HG03354 (cell line): ENCODE measurements around the gene TAS2R60.

ENCODE experiments used
- ATAC-seq: cut with Tn5 transposase; IDR thresholded peaks from one replicate; pipeline ENCODE4 v1.9.1; 2021; ENCODE audit warnings: mild to moderate bottlenecking; ENCODE audit not compliant: unreplicated experiment, poor library complexity, severe bottlenecking

TAS2R60 gene

DNA sequence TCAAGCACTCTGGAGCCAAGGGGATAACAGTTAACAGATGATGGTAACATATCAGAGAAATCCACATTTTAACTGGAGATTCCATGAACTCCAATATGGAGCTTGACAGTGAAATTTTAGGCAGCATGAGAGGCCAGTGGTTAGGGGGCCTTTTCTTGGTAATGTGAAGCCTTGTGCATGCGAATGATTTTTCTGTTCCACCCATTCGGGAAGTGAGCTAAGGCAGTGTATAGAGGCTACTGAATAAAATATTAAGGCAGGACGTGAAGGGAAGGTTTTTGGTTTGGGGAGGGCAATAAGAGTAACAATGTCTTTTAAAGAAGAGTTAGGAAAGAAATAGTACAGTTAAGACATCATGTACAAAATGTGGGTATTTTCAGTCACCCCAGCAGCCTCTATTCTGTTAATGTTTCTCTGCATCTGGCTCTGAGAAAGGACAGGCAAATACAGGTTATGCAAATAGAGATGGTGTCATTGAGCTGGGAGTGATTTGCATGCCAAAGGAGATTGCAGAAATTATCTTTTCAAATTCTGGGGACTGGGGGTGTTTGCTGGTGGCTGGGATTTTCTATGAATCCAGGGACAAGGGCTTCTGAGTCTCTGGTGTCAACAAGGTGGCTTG is 6.8 kb upstream of the TAS2R60 start:
- peak; percentile 99 for ATAC-seq

DNA sequence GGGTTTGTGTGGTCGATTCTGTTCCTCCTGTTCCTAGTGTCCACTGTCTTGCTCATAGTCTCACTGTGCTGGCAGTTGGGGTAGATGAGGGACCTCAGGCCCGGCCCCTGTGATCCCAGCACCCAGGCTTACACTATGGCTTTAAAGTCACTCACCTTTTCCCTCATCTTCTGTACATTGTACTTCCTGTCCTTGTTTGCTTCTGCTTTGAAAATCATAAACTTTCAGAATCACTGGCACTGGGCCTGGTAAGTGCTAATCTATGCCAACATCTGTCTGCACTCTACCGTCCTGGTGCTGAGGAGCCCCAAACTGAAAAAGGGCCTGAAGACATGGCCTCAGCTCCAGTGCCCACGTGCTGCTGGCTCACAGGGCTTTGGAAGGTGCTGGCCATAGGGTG is 5.7 kb upstream of the TAS2R60 start:
- ATAC-seq = peak; percentile 45

DNA sequence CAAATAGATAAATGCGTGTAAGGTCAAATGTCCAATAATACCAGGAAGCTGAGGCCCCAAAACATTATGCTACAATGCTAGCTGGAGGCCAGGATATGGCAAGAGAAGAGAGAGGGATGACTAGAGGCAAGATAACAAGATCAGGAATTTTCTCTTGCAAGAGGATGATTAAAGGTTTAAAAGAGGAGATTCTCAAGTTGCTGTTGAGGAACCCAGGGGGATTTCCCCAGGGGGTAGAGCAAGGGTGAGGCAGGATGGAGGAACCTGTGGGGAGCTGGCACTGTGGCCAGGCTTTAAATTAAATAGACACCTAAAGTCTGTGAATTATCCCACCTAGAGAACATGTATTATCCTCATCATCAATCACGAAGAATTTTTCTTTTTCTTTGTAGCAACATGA is 3.4 kb upstream of the TAS2R60 start:
- no peak for ATAC-seq

DNA sequence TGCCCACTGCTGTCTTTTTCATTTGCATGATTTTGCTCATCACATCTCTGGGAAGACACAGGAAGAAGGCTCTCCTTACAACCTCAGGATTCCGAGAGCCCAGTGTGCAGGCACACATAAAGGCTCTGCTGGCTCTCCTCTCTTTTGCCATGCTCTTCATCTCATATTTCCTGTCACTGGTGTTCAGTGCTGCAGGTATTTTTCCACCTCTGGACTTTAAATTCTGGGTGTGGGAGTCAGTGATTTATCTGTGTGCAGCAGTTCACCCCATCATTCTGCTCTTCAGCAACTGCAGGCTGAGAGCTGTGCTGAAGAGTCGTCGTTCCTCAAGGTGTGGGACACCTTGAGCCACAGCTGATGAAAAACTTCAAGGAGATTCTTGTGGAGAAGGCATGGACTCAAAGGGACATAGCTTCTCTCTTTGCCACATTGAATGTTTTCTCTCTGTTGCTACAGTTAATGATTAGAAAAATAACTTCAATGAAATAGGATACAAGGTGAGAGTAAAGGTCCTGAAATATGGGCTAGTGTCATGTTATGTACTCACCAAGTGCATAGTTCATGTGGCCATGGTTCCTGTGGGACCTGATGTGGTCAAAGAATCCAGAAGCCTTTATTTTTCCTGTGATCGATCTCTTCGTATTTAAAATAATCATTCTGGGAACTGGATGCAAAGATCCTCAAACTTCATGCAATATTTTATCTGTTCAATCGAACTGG is 970 bp downstream of the TAS2R60 start:
- no peak for ATAC-seq

DNA sequence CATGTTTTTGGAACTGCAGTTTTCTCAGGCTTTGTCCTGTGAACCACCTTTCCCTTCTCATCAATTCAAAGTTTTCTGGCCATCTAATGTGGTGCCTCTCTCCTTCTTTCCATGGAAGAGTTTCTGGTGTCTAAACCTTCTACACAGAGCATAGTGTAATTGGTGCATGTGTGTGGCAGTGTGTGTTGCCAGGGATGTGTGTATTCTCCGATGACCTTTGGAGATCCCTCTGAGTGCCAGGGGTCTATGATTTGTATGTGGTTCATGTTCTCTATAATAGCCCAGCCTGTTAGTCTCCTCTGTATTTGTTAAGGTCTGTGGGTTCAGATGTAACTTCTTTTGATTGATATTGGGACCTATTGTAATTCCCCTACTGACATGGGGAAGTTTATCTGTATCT is 1.5 kb downstream of the TAS2R60 start:
- ATAC-seq = no peak

DNA sequence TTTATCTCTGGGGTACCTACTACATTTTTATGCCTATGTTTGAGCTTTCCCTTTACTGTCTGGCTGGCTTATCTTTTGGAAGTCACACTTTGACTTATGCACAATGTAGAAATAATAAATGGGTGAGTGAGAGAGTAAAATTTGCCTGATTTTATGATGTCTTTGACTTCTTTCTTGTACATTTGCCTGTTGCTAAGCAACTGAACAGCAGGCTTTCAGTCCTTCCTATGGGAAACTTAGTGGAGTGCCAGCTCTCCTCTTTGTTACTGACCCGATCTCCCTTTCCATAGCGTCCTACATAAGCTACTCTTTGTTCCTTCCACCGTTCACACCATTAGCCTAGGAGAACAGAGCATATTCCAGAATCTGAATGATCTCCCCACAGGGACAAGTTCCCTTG is 4.2 kb downstream of the TAS2R60 start:
- no peak for ATAC-seq

DNA sequence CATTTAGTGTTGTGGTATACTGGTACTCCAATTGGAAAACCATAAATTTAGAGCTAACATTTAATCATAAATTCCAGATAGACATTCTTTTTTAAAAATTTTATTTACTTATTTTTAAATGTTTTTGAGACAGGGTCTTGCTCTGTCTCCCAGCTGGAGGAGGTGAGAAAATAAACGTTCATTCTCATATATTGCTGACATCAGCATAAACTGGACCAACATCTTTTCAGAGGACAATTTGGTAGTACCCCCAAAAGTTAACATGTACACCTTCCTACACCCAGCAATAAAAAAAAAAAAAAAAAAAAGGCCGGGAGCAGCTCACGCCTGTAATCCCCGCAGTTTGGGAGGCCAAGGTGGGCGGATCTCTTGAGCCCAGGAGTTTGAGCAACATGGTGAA is 5.2 kb downstream of the TAS2R60 start:
- no peak for ATAC-seq

DNA sequence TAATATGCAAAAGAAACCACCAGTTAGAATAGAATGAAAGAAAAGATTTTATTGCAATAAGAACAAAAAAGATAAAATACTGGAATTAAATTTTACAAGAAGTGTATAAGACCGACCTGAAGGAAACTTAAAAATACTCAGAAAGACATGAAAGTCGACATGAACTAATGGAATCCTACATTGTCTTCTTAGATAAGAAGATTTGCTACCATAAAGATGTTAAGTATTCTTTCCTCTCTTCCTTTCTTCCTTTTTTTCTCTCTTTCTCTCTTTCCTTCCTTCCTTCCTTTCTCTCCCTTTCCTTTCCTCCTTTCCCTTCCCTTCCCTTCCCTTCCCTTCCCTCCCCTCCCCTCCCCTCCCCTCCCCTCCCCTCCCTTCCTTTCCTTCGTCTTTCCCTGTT is 6.5 kb downstream of the TAS2R60 start:
- no peak for ATAC-seq

DNA sequence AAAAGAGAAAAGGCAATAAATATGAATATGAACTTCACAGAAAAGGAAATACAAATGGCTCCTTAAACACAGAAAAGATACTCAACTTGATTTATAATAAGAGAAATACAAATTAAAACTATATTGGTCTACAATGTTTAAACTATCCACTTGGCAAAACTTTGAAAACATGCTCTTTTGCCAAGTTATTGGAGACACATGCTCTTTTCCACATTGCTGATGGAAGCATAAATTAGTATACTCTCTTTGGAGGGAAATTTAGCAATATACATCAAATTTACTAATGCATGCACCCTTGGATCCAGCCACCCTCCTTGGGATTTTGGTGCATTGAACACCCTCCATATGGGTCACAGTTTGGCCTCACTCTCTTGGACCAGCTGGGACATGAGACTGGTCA is 7.9 kb downstream of the TAS2R60 start:
- ATAC-seq = no peak

DNA sequence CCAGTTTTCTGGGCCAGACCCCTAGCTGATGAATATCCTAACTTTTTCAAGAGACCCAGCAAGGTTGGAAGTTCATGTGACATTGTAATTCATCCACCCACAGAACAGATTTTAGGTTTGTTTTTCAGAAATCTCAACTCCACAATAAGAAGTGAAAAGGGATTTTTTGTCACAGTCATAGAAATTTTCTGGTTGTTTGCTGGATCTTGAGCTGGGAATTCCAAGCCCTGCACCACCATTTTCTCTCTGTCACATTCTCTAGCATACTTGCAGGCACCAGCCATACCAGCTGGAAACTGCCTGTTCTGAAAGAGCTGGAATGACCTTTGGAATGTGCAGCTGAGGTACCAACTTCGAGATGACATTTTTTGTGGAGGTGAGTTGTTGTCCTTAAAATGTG is 8.5 kb downstream of the TAS2R60 start:
- ATAC-seq = no peak

DNA sequence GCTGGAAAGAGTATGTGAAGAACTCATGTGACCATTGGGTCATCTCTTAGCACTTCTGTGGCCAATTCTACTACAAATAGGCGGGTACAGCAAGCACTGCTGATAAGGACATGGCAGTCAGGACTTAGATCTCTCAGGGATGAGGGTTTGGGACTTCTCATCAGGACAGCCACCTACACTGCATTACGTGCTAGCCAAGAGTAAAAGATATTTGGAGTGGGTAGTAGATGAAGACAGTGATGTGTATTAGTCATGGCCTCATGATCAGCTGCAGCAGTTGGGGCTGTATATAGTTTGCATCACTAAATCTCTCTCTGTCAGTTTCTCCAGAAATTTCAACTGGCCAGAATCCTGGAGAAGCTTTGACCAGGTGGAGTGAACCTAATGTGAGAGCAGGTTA is 9.2 kb downstream of the TAS2R60 start:
- no peak for ATAC-seq

DNA sequence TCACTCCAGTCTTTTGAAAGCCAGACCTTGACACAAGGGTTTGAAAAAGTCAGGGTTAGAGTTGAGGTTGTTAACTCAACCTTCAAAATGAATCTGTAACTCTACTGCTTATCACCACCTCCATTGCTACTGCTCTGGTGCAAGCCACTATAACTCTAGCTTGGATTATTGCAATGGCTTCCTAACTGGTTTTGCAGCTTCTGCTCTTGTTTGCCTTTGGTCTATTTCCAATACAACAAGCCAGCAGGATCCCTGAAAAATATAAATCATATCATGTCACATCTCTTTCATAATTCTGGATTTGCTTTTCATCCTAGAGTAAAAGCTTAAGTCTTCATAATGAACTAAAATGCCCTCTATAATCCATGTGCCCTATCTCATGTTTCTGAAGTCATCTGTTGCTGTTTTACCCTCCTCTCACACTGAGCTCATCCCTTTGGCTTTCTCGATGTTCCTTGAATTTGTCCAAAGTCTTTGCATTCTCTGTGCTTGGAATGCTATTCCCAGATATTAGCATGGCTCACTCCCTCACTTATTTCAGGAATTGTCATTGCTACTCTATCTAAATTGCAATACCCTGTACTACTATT is 10.9 kb downstream of the TAS2R60 start:
- no peak for ATAC-seq

DNA sequence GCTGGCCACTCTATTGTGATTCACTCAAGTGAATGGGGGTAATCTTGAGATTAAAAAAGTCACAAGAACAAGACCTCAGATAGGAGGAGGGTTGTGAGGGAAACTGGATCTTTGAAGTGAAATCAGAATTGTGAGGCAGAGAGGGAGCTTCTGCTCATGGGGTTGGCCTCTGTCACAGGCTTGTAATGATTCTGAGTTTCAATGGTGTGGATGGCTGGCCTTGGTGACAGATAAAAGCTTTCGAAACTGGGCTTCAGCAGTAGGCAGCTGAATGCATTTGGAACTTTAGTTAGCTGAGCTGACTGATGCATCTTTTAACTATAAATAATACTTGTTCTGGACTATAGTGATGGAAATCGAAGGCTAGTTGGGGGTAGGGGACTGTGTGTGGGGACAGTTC is 12.2 kb downstream of the TAS2R60 start:
- no peak for ATAC-seq

DNA sequence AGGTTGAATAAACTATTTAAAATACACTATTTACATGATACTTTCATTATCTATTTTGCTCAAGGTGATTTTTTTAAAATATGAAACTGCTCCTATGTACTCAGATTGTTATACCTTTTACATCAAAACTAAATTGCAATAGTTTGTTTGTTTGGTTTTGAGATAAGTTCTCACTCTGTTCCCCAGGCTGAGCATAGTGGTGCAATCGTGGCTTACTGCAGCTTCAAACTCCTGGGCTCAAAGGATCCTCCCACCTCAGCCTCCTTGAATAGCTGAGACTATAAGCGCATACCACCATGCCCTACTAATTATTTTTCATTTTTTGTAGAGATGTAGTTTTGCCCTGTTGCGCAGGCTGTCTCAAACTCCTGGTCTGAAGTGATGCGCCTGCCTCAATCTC is 12.7 kb downstream of the TAS2R60 start:
- no peak for ATAC-seq

DNA sequence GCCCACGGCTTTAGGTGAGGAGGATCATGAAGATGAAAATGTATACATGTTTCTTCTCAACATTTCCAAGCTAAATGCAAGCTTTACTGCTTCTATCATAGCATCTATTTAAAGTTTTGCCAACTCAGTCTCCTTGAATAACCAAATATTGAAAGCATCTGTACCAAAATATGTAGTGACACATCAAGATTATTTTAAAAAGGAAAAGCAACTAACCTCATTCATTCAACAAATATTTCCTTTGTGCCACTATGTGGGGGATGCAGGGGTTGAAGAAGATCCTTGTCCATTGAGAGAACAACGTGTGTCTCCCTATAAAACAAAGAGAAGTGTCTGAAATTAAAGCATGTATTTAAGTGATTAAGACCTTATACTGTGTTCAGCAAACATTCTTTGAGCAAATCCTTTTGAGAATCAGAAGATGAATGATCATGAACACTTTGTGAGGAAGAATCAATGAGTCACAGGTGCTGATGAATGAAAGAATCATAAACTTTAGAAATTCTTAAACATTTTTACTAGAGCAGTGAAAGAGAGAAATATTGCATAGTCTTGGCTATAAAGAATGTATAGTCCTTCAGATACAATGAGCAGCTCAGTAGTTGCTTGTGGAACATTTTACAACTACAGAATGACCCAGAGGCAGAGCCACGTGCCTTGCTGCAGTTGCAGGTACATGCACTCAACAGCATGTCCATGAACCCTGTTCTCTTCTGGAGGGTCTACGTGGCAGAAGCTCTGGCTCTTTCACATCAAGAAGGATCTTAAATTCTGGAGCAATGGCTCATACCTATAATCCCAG is 13.9 kb downstream of the TAS2R60 start:
- ATAC-seq = no peak

DNA sequence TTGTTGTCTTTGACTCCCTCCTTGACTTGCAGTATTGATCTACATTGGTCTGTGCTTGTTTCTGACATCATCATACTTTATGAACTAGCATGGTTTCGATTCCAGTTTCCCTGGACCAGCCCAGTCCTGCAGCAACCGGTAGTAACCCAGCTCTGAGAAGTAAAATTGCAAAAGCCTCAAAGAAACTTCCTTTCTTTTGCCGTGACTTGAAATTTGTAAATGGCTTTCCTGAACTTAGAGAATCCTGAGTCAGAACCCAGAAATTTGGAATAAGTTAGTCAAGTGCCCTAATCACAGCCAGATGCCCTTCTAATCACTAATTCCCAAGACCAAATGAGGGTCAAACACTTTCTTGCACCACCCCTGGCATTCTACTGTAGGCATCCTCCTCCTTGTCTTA is 15.0 kb downstream of the TAS2R60 start:
- ATAC-seq = no peak

DNA sequence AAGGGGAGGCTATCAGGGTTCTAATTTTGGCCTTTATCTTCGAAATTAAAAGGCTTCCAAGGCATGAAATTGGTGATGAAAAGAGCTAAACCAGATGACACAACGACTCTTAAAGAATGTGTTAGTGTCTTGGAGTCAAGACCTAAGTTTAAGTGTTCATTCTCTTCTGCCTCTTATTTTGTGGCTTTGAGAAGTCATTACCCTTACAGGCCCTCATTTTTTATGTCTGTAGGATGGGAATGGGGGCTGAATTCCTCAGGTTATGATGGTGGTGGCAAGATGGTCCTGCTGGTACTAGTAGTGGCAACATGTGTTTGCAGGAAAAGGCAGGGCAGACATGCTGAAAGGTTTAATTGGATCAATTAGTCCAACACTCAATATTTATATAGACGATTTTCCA is 15.4 kb downstream of the TAS2R60 start:
- no peak for ATAC-seq

DNA sequence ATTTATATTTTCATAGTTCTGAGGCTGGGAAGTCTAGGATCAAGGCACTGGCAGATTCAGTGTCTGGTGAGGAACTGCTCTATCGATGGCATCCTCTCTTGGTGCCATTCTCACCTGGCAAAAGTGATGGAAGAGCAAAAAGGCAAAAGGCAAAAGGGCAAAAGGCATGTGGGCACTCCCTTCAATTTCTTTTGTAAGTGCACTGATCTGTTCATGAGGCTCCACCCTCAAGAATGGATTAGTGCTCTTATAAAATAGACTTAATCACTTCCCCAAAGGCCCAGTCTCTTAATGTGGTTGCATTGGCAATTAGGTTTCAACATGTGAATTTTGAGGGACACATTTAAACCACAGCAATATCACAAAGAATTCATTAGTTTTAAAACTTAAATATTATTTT is 16.1 kb downstream of the TAS2R60 start:
- ATAC-seq = no peak

DNA sequence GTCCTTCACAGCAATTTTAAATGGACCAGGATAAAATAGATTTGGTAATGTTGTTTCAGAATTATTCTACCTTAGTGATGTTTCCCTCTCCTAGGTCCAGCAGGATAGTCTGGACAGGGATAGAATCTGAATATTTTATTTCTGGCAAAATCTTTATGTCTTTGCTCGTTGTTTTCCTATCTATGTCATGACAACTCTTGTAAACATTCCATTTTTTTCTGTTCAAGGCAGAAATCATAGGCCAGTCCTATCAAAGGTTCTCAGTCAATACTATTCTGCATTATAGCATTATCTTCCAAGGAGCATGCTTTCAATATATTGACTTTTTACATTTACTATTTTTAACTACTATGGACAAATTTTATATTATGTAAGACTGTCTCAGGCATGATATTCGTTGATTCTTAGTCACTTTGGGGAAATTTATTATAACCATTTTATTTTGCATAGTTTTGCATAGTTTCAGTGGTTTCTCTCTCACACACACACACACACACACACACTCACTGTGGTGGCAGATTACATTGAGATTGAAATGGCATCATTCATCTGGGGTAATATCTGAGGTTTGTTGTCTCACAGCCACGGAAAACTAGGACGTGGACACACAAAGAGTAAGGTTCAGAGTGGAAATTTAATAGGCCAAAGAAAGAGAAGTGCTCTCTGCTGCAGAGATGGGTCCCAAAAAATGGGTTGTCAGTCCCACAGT is 17.2 kb downstream of the TAS2R60 start:
- no peak for ATAC-seq

DNA sequence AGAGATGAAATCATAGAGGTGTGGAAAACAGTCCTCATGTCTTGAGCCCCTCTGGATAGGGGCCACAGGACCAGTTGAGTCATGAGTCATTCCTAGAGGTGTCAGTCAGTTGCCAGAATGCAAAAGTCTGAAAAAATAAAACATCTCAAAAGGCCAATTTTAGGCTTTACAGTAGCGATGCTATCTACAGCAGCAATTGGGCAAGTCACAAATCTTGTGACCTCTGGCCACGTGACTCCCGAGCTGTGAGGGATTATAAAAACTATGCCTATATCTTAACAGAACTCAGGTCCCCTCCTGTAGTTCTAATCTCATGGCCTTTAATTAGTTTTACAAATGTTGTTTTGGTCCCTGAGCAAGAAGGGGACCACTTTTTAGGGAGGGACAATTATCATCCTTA is 18.8 kb downstream of the TAS2R60 start:
- no peak for ATAC-seq
